Trophoblast cell (in vitro differentiated cells and primary cell): ENCODE measurements around the gene NRF1.

Source experiments
- DNase-seq, 2 donors: peaks; one replicate each; pipeline ENCODE4 v3.0.0-alpha.2; 2016
- H2AFZ ChIP-seq: 2 replicates; pipeline ENCODE4 v1.6.1; 2013; ENCODE audit warnings: low read length, moderate library complexity, mild to moderate bottlenecking; ENCODE audit not compliant: insufficient read depth, poor library complexity
- H2AK5ac ChIP-seq: 2 replicates; pipeline ENCODE4 v1.6.1; 2013; ENCODE audit warnings: mild to moderate bottlenecking, low read length
- H2BK120ac ChIP-seq: 2 replicates; pipeline ENCODE4 v1.6.1; 2013; ENCODE audit warnings: low read length, mild to moderate bottlenecking, moderate library complexity; ENCODE audit not compliant: insufficient read depth, poor library complexity
- H2BK12ac ChIP-seq: 2 replicates; pipeline ENCODE4 v1.6.1; 2013; ENCODE audit warnings: mild to moderate bottlenecking, low read length, moderate library complexity
- H2BK5ac ChIP-seq: 2 replicates; pipeline ENCODE4 v1.6.1; 2013; ENCODE audit warnings: low read length, low read depth, moderate library complexity, mild to moderate bottlenecking; ENCODE audit not compliant: poor library complexity
- H3K14ac ChIP-seq: 2 replicates; pipeline ENCODE4 v1.6.1; 2013; ENCODE audit warnings: mild to moderate bottlenecking, low read length
- H3K18ac ChIP-seq: 2 replicates; pipeline ENCODE4 v1.6.1; 2013; ENCODE audit warnings: mild to moderate bottlenecking, low read length
- H3K23ac ChIP-seq: 2 replicates; pipeline ENCODE4 v1.6.1; 2013; ENCODE audit warnings: low read length
- H3K27ac ChIP-seq: 2 replicates; pipeline ENCODE4 v1.5.1; 2013; ENCODE audit warnings: low read depth, mild to moderate bottlenecking, inconsistent platforms, low read length, moderate library complexity
- H3K27me3 ChIP-seq: 2 replicates; pipeline ENCODE4 v1.6.1; 2013; ENCODE audit warnings: inconsistent platforms, mild to moderate bottlenecking, low read length, moderate library complexity; ENCODE audit not compliant: insufficient read depth
- H3K36me3 ChIP-seq, 2 experiments: 1 replicate in 1 of 2; 2 replicates in 1 of 2; pipeline ENCODE4 v1.6.1; 2013; ENCODE audit warnings: low read length in 2 of 2, mild to moderate bottlenecking in 2 of 2, moderate library complexity in 1 of 2; ENCODE audit not compliant: insufficient read depth in 2 of 2, control insufficient read depth in 1 of 2
- H3K4ac ChIP-seq: 2 replicates; pipeline ENCODE4 v1.6.1; 2013; ENCODE audit warnings: low read depth, mild to moderate bottlenecking, low read length, moderate library complexity
- H3K4me1 ChIP-seq, 2 experiments: 1 replicate in 1 of 2; 2 replicates in 1 of 2; pipeline ENCODE4 v1.6.1; 2013; ENCODE audit warnings: low read length in 2 of 2, mild to moderate bottlenecking in 2 of 2, moderate library complexity in 1 of 2; ENCODE audit not compliant: insufficient read depth in 2 of 2, control insufficient read depth in 1 of 2
- H3K4me2 ChIP-seq: 2 replicates; pipeline ENCODE4 v1.6.1; 2013; ENCODE audit warnings: inconsistent platforms, mild to moderate bottlenecking, low read length, moderate library complexity
- H3K4me3 ChIP-seq: 2 replicates; pipeline ENCODE4 v1.5.1; 2013; ENCODE audit warnings: mild to moderate bottlenecking, low read depth, low read length, inconsistent platforms
- H3K79me1 ChIP-seq: one replicate; pipeline ENCODE4 v1.6.1; 2013; ENCODE audit warnings: low read length
- H3K79me2 ChIP-seq: 2 replicates; pipeline ENCODE4 v1.6.1; 2013; ENCODE audit warnings: low read length, mild to moderate bottlenecking; ENCODE audit not compliant: control insufficient read depth, insufficient read depth, poor library complexity
- H3K9ac ChIP-seq: 2 replicates; pipeline ENCODE4 v1.6.1; 2013; ENCODE audit warnings: mild to moderate bottlenecking, low read length
- H3K9me3 ChIP-seq: 2 replicates; pipeline ENCODE4 v1.6.1; 2013; ENCODE audit warnings: low read depth, mild to moderate bottlenecking, control low read depth, inconsistent platforms, low read length; ENCODE audit not compliant: insufficient read depth
- H4K12ac ChIP-seq: 2 replicates; pipeline ENCODE4 v1.6.1; 2013; ENCODE audit warnings: low read depth, mild to moderate bottlenecking, low read length, moderate library complexity
- H4K8ac ChIP-seq: 2 replicates; pipeline ENCODE4 v1.6.1; 2013; ENCODE audit warnings: low read depth, mild to moderate bottlenecking, low read length, moderate library complexity
- H4K91ac ChIP-seq: one replicate; pipeline ENCODE4 v1.6.1; 2013; ENCODE audit warnings: low read depth, mild to moderate bottlenecking, low read length, moderate library complexity
- WGBS: extraction: QIAGEN DNeasy Blood & Tissue Kit; methylation state at CpG from one replicate; pipeline ENCODE4 v1.1.7; 2013; ENCODE audit warnings: missing lambda C conversion rate; ENCODE audit not compliant: insufficient read length, insufficient coverage; ENCODE audit errors: extremely low coverage; 5-methylcytosine and 5-hydroxymethylcytosine counted together

Gene NRF1

GRCh38 chr7:129768614-129769399, 157.3 kb downstream of the NRF1 start:
- H2AFZ ChIP-seq: no peak overlapping the region
- H3K14ac ChIP-seq: no peak overlapping the region
- H4K8ac ChIP-seq: no peak overlapping the region
- no peak overlapping the region for H2BK12ac ChIP-seq
- peaks cover 3% of the 10 kb centered on the region for H3K9me3 ChIP-seq
- H3K18ac ChIP-seq: no peak overlapping the region
- H3K36me3 ChIP-seq: no peaks in the 10 kb centered on the region
- no CpG with 5 or more reads among the region's 17 CpGs for WGBS
- H3K79me2 ChIP-seq: no peaks in the 10 kb centered on the region
- DNase-seq: no peak
- H3K4ac ChIP-seq: no peak overlapping the region
- H2AK5ac ChIP-seq: no peak overlapping the region
- H3K27ac ChIP-seq: no peak overlapping the region
- H3K9ac ChIP-seq: no peak overlapping the region
- no peak overlapping the region for H3K4me3 ChIP-seq
- no peak overlapping the region for H3K4me2 ChIP-seq
- H2BK5ac ChIP-seq: no peak overlapping the region
- H3K79me1 ChIP-seq: no peaks in the 10 kb centered on the region
- H4K12ac ChIP-seq: no peak overlapping the region
- H4K91ac ChIP-seq: no peak overlapping the region
- H3K4me1 ChIP-seq: peaks cover 3 to 10% of the 10 kb centered on the region in 2 experiments
- H2BK120ac ChIP-seq: no peak overlapping the region
- no peak overlapping the region for H3K23ac ChIP-seq
- no peaks in the 10 kb centered on the region for H3K27me3 ChIP-seq

GRCh38 chr7:129769400-129769774, 157.9 kb downstream of the NRF1 start:
- Histone ChIP-seq H3K23ac (no peak overlapping the region), H4K91ac (no peak overlapping the region), H3K4ac (no peak overlapping the region), H2BK5ac (no peak overlapping the region), H2AFZ (no peak overlapping the region), H3K4me2 (no peak overlapping the region), H2BK120ac (no peak overlapping the region), H3K4me1 (peaks cover 5 to 10% of the 10 kb centered on the region in 2 experiments), H3K36me3 (no peaks in the 10 kb centered on the region), H3K27ac (no peak overlapping the region), H4K12ac (no peak overlapping the region), H3K9ac (no peak overlapping the region), H3K14ac (no peak overlapping the region), H2AK5ac (no peak overlapping the region), H3K79me2 (no peaks in the 10 kb centered on the region), H2BK12ac (no peak overlapping the region), H3K9me3 (peaks cover 3% of the 10 kb centered on the region), H4K8ac (no peak overlapping the region), H3K18ac (no peak overlapping the region), H3K79me1 (no peaks in the 10 kb centered on the region), H3K4me3 (no peak overlapping the region), H3K27me3 (no peaks in the 10 kb centered on the region)
- DNase-seq: no peak
- no CpG with 5 or more reads among the region's 9 CpGs for WGBS

GRCh38 chr7:129769866-129770808, 158.6 kb downstream of the NRF1 start:
- WGBS: no CpG with 5 or more reads among the region's 21 CpGs
- H3K36me3 ChIP-seq: no peaks in the 10 kb centered on the region

GRCh38 chr7:129771201-129771927, 159.8 kb downstream of the NRF1 start:
- H3K79me1 ChIP-seq: no peaks in the 10 kb centered on the region
- H2BK120ac ChIP-seq: no peak overlapping the region
- no peak overlapping the region for H2BK12ac ChIP-seq
- no peak overlapping the region for H4K8ac ChIP-seq
- no peaks in the 10 kb centered on the region for H3K79me2 ChIP-seq
- H3K23ac ChIP-seq: no peak overlapping the region
- no peak overlapping the region for H2AK5ac ChIP-seq
- H3K9ac ChIP-seq: no peak overlapping the region
- no peak overlapping the region for H4K91ac ChIP-seq
- H2BK5ac ChIP-seq: no peak overlapping the region
- no peak overlapping the region for H4K12ac ChIP-seq
- no peaks in the 10 kb centered on the region for H3K27me3 ChIP-seq
- H3K14ac ChIP-seq: no peak overlapping the region
- DNase-seq: no peak
- no peak overlapping the region for H3K4ac ChIP-seq
- H2AFZ ChIP-seq: no peak overlapping the region
- H3K36me3 ChIP-seq: no peaks in the 10 kb centered on the region
- H3K4me3 ChIP-seq: no peak overlapping the region
- peaks cover 7 to 10% of the 10 kb centered on the region in 2 experiments for H3K4me1 ChIP-seq
- H3K9me3 ChIP-seq: peaks cover 3% of the 10 kb centered on the region
- H3K18ac ChIP-seq: no peak overlapping the region
- H3K27ac ChIP-seq: no peak overlapping the region
- no CpG with 5 or more reads among the region's 19 CpGs for WGBS
- H3K4me2 ChIP-seq: no peak overlapping the region

More at GRCh38 chr7:129769866-129770808, 158.6 kb downstream of the NRF1 start:
- H3K9me3 ChIP-seq: peaks cover 3% of the 10 kb centered on the region
- H3K27me3 ChIP-seq: no peaks in the 10 kb centered on the region
- no peak overlapping the region for H4K12ac ChIP-seq
- no peak overlapping the region for H2BK120ac ChIP-seq
- no peak overlapping the region for H3K18ac ChIP-seq
- H3K14ac ChIP-seq: no peak overlapping the region
- no peak overlapping the region for H4K91ac ChIP-seq
- H2BK5ac ChIP-seq: no peak overlapping the region
- H2AK5ac ChIP-seq: no peak overlapping the region
- no peaks in the 10 kb centered on the region for H3K79me1 ChIP-seq
- H2AFZ ChIP-seq: no peak overlapping the region
- no peaks in the 10 kb centered on the region for H3K79me2 ChIP-seq
- no peak overlapping the region for H3K4me3 ChIP-seq
- no peak overlapping the region for H3K23ac ChIP-seq
- no peak overlapping the region for H3K9ac ChIP-seq
- DNase-seq: no peak
- no peak overlapping the region for H3K4me2 ChIP-seq
- H4K8ac ChIP-seq: no peak overlapping the region
- no peak overlapping the region for H3K27ac ChIP-seq
- peaks cover 7 to 10% of the 10 kb centered on the region in 2 experiments for H3K4me1 ChIP-seq
- H3K4ac ChIP-seq: no peak overlapping the region
- no peak overlapping the region for H2BK12ac ChIP-seq
